Caco-2 (cell line): Measurements from ENCODE around the gene PACSIN2. TPM values are rescaled to one million over a fixed set of nuclear protein-coding genes. Genes with fewer than 3 reads are reported as not detected.
A peak's percentile ranks its signal among the peaks of the same experiment; 100 is the strongest.

ENCODE experiments used
- BruUV-seq: library from RNA; stranded (reverse); fragments of 400-500 nt; replicated peaks from 2 replicates; lab custom pipeline; 2021; lab: Mats Ljungman, UMichigan
- CTCF ChIA-PET: fragments of 300-600 bp; sonication (Branson Sonifier 250); formaldehyde crosslinking; loops from one replicate; lab custom pipeline; 2022; ENCODE audit warnings: antibody characterized with exemption; lab: Charles Lee
- POLR2A ChIA-PET: fragments of 300-600 bp; sonication (Branson Sonifier 250); formaldehyde crosslinking; loops from one replicate; lab custom pipeline; 2022; ENCODE audit warnings: antibody characterized with exemption; lab: Charles Lee
- DNase-seq, 2 experiments: peaks; one replicate each; pipeline versions ENCODE4 v3.0.0 to v3.0.0-alpha.2; 2020 to 2022
- H3K27me3 ChIP-seq: replicated peaks from 2 replicates; pipeline ENCODE4 v1.6.0; 2011; ENCODE audit warnings: low read length; ENCODE audit not compliant: control insufficient read depth, insufficient read depth
- H3K36me3 ChIP-seq: 2 replicates; pipeline ENCODE4 v1.5.1; 2011; ENCODE audit warnings: low read length; ENCODE audit not compliant: control insufficient read depth, insufficient read depth
- H3K4me1 ChIP-seq: fragments of 250-450 bp; sonication (Bioruptor Pico); 2 replicates; pipeline ENCODE4 v1.5.1; 2020; ENCODE audit warnings: mild to moderate bottlenecking
- H3K4me3 ChIP-seq: 2 replicates; pipeline ENCODE4 v1.5.1; 2011; ENCODE audit warnings: low read depth, mild to moderate bottlenecking, control low read depth, low read length
- H3K9me3 ChIP-seq: fragments of 250-450 bp; sonication (Bioruptor Pico); 2 replicates; pipeline ENCODE4 v1.5.1; 2020; ENCODE audit warnings: mild to moderate bottlenecking, moderate library complexity
- H3K27ac Mint-ChIP-seq: one replicate; pipeline ENCODE4 v1.8.0; 2022; ENCODE audit warnings: mixed read lengths; ENCODE audit not compliant: unreplicated experiment
- H3K27me3 Mint-ChIP-seq: one replicate; pipeline ENCODE4 v1.8.0; 2022; ENCODE audit warnings: mixed read lengths; ENCODE audit not compliant: insufficient read depth, unreplicated experiment
- H3K36me3 Mint-ChIP-seq: one replicate; pipeline ENCODE4 v1.8.0; 2022; ENCODE audit warnings: mild to moderate bottlenecking, mixed read lengths; ENCODE audit not compliant: insufficient read depth, unreplicated experiment
- H3K4me1 Mint-ChIP-seq: one replicate; pipeline ENCODE4 v1.8.0; 2022; ENCODE audit warnings: low read depth, mixed read lengths; ENCODE audit not compliant: unreplicated experiment
- H3K4me3 Mint-ChIP-seq: one replicate; pipeline ENCODE4 v1.8.0; 2022; ENCODE audit warnings: mild to moderate bottlenecking, moderate library complexity, mixed read lengths; ENCODE audit not compliant: unreplicated experiment
- H3K9me3 Mint-ChIP-seq: one replicate; pipeline ENCODE4 v1.8.0; 2022; ENCODE audit warnings: mixed read lengths; ENCODE audit not compliant: unreplicated experiment
- intact Hi-C: fragments of 100-400 bp; cut with micrococcal nuclease; formaldehyde crosslinking; loops from one replicate; pipeline ENCODE4 v1.10.0; 2022; ENCODE audit not compliant: unreplicated experiment
- total RNA-seq: library from RNA; stranded (reverse); gene quantifications from 2 replicates; pipeline ENCODE4 v1.2.3, GENCODE V29; 2022
- TF ChIP-seq, protein P1 (sequence below), 2 experiments: fragments of 200-600 bp in 1 of 2; IDR thresholded peaks; 1 replicate in 1 of 2; 2 replicates in 1 of 2; pipeline versions ENCODE4 v1.5.1 to v1.8.0; 2011 to 2022; ENCODE audit warnings: antibody characterized with exemption in 1 of 2, control low read depth in 1 of 2, inconsistent platforms in 1 of 2, low read depth in 1 of 2, low read length in 1 of 2, mild to moderate bottlenecking in 1 of 2, moderate library complexity in 1 of 2; ENCODE audit not compliant: insufficient read depth in 1 of 2, severe bottlenecking in 1 of 2, unreplicated experiment in 1 of 2

Gene PACSIN2
- total RNA-seq, 1 experiment from 2014 or later, result 122 TPM

DNA sequence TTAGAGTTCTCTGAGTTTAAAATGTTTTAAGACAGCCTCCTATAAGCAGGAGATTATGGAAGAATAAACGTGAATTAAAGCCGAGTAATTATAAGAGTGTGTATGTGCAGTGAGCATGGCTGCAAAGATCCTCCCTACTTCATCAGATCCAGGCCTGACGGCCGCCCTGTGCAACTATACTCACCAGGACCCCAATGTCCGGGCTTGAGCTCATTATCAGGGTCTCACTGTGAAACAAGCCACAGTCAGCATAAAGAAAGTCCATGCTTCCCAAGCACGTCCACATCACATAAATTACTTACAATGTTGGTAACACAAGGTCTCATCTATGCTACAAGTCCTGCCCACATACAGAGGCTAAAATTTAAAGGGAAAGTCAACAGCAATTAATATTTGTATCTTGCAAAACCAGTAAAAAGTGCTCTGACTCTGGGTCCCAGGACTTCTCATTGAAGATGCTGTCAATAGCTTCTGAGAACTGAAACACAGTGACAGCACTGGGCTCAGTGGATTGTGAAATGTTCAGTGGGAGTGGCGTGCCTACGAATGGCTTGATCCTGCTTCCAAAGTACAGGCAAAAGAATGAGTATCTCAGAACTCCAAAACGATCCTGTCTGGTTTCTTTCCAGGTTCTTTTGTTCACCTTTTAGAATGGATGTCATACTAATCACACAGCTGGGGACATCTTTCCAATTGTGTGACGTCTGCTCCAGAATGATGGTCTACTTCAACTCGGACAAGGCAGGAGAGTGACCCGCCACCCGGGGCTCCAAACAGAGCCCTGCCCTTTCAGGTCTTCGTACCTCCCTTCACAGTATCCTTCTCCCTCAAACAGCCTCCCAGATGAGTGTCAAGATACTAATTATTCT, 85.7 kb downstream of the PACSIN2 start:
- no peaks in the 10 kb centered on the region for H3K9me3 Mint-ChIP-seq
- intact Hi-C loops, result no loop called here
- peak in 1 of 2 experiments; percentile 29 for DNase-seq
- H3K4me3 ChIP-seq, result no peak overlapping the region
- H3K27ac Mint-ChIP-seq, result no peak overlapping the region
- H3K27me3 Mint-ChIP-seq, result no peaks in the 10 kb centered on the region
- H3K4me3 Mint-ChIP-seq, result no peak overlapping the region
- H3K9me3 ChIP-seq, result no peaks in the 10 kb centered on the region
- H3K4me1 ChIP-seq, result peaks cover 33% of the 10 kb centered on the region
- BruUV-seq, result no TSS peak
- ChIA-PET POLR2A (no interaction called here), CTCF (interaction anchor here (0.5 kb wide), 1 partner anchor 1632 kb away, joined by 4 read pairs; no protein-coding TSS in a partner anchor)
- H3K36me3 ChIP-seq, result no peaks in the 10 kb centered on the region
- peaks cover 47% of the 10 kb centered on the region for H3K4me1 Mint-ChIP-seq
- no peaks in the 10 kb centered on the region for H3K27me3 ChIP-seq
- TF ChIP-seq, protein P1, sequence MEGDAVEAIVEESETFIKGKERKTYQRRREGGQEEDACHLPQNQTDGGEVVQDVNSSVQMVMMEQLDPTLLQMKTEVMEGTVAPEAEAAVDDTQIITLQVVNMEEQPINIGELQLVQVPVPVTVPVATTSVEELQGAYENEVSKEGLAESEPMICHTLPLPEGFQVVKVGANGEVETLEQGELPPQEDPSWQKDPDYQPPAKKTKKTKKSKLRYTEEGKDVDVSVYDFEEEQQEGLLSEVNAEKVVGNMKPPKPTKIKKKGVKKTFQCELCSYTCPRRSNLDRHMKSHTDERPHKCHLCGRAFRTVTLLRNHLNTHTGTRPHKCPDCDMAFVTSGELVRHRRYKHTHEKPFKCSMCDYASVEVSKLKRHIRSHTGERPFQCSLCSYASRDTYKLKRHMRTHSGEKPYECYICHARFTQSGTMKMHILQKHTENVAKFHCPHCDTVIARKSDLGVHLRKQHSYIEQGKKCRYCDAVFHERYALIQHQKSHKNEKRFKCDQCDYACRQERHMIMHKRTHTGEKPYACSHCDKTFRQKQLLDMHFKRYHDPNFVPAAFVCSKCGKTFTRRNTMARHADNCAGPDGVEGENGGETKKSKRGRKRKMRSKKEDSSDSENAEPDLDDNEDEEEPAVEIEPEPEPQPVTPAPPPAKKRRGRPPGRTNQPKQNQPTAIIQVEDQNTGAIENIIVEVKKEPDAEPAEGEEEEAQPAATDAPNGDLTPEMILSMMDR (IDR thresholded peaks at IDR 0.05; ENCODE audit: insufficient read depth in 1 of 2, low read depth in 1 of 2, low read length in 1 of 2, severe bottlenecking in 1 of 2, unreplicated experiment in 1 of 2), result no peak
- H3K36me3 Mint-ChIP-seq, result peaks cover 60% of the 10 kb centered on the region

DNA sequence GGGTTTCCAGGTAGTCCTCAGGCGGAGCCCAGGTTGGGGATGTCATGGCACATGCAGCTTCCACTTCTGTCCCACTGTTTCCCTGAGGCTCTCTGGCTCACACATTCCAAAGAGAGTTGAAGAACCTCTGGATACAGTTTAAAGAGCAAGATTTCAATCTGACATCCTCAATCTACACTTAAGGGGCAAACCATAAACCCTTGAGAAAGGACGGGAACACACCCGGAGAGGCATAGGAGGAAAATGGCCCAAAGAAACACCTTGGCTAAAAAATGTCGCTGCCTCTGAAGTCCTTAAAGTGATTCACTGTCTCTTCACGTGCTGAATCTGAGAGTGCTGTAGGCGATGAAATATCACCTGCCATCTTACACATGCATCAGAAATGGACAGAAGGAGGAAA, 87.0 kb downstream of the PACSIN2 start:
- H3K4me1 Mint-ChIP-seq, result peaks cover 44% of the 10 kb centered on the region
- ChIA-PET POLR2A (interaction anchor here (0.6 kb wide), 1 partner anchor 126 kb away, joined by 4 read pairs; no protein-coding TSS in a partner anchor), CTCF (interaction anchor here (0.7 kb wide), 1 partner anchor 57 kb away, joined by 3 read pairs; no protein-coding TSS in a partner anchor)
- DNase-seq, result no peak
- no TSS peak for BruUV-seq
- Histone ChIP-seq H3K27me3 (no peaks in the 10 kb centered on the region), H3K9me3 (no peaks in the 10 kb centered on the region), H3K4me1 (peaks cover 27% of the 10 kb centered on the region), H3K36me3 (no peaks in the 10 kb centered on the region), H3K4me3 (no peak overlapping the region)
- TF ChIP-seq, protein P1 (IDR thresholded peaks at IDR 0.05; ENCODE audit: insufficient read depth in 1 of 2, low read depth in 1 of 2, low read length in 1 of 2, severe bottlenecking in 1 of 2, unreplicated experiment in 1 of 2), result no peak
- no peaks in the 10 kb centered on the region for H3K27me3 Mint-ChIP-seq
- H3K27ac Mint-ChIP-seq, result no peak overlapping the region
- intact Hi-C loops, result no loop called here
- H3K9me3 Mint-ChIP-seq, result no peaks in the 10 kb centered on the region
- H3K4me3 Mint-ChIP-seq, result no peak overlapping the region
- H3K36me3 Mint-ChIP-seq, result peaks cover 49% of the 10 kb centered on the region

DNA sequence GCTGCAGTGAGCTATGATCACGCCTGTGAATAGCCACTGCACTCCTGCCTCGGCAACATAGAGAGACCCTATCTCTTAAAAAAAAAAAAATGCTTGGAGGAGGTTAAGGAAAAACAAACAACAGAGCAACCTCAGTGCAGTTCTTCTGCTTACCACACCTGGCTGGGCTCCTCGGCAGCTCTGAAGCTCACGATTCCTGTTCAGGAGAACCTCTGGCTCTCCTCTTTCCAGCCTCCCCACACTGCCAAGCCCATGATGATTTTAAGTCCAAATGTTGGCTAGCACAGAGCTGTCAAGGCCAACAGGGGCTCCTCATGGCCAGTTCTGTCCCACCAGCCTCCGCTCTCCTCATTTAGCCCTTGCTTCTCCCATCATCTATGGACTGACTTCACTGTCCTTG, 88.2 kb downstream of the PACSIN2 start:
- Histone ChIP-seq H3K27me3 (no peaks in the 10 kb centered on the region), H3K4me1 (peaks cover 27% of the 10 kb centered on the region), H3K36me3 (no peaks in the 10 kb centered on the region), H3K4me3 (no peak overlapping the region), H3K9me3 (no peaks in the 10 kb centered on the region)
- Mint-ChIP-seq H3K4me3 (no peak overlapping the region), H3K27ac (peak overlapping the region; percentile 80), H3K27me3 (no peaks in the 10 kb centered on the region), H3K4me1 (peaks cover 46% of the 10 kb centered on the region), H3K36me3 (peaks cover 50% of the 10 kb centered on the region), H3K9me3 (no peaks in the 10 kb centered on the region)
- intact Hi-C loops, result no loop called here
- BruUV-seq, result no TSS peak
- ChIA-PET CTCF (interaction anchor here (0.9 kb wide), 1 partner anchor 163 kb away, joined by 6 read pairs; no protein-coding TSS in a partner anchor), POLR2A (no interaction called here)
- TF ChIP-seq, protein P1 (IDR thresholded peaks at IDR 0.05; ENCODE audit: insufficient read depth in 1 of 2, low read depth in 1 of 2, low read length in 1 of 2, severe bottlenecking in 1 of 2, unreplicated experiment in 1 of 2), result no peak
- no peak for DNase-seq
